Activated CD8-positive, alpha-beta memory T cell treated with anti-CD3 and anti-CD28 coated beads, Interleukin-2, amount 50 U/mL, for 4 hours (primary cell): ENCODE results near the gene FSTL5.

Experiments
- DNase-seq: peaks from one replicate; pipeline ENCODE4 v3.0.0-alpha.2; 2020

FSTL5 gene

GRCh38 chr4:161573836-161574235 lies 590.0 kb downstream of the FSTL5 start:
- no peak for DNase-seq

DNA sequence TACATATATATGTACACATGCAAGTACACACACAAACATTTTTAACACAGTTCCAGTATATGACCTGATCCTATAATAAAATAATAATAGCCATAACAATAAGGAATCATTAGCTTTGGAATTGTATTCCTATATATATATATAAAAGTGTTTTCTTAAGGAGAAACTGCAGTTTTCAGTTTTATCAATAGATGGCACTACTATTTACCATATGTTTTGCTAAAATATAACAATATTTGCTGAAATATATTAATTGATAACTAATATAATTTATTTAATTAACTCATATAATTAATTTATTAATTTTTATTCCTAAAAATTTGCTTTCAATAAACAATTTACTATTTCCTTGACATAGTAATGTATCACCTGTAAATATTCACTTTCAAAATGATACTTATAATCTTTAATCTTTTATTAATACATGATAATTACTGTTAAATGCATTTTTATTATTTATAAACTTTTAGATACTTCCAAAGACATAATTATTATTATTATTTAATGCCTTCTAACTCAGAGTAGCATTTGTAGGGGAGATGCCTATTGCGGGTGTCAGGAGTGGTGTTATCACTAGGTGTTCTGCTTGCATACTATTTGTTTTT lies 599.5 kb downstream of the FSTL5 start:
- DNase-seq: no peak

- DNase-seq: no peak
These were observed 607.8 kb downstream of the FSTL5 start for GRCh38 chr4:161555689-161556660.

- no peak for DNase-seq
These were observed 609.3 kb downstream of the FSTL5 start for GRCh38 chr4:161554372-161554990.

DNA sequence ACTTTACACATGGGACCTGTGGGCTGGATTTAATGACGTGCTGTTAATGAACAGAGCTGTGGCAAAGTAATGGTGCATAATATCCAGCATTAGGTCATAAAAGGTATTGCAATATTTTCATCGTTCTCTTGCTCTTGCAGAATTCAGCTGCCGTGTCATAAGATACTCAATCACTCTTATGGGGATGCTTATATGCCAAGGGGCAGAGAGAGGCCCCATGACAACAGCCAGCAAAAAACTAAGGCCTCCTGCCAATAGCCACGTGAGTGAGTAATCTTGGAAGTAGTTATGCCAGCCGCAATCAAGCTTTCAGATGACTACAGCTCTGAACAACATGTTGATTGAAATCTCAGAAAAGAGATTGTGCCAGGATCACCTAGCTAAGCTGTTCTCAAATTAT lies 616.9 kb downstream of the FSTL5 start:
- DNase-seq: no peak

DNA sequence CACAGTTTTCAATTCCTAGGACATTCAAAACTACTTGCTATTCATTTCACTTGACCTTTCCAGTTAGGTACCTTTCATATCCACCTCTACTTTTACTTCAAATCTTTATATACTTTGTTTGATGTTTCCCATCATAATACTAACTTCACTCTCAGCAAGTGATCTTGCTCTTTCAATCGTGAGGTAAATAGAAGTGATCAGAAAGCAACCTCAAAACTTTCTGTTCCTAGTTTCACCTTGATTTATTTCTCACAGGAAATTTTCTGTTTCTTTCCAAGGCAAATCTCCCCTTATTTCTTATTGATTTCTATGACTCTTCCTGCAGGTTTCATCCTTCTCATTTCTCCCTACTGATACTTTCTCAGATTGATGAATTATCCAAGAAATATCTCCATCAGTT lies 623.5 kb downstream of the FSTL5 start:
- no peak for DNase-seq

DNA sequence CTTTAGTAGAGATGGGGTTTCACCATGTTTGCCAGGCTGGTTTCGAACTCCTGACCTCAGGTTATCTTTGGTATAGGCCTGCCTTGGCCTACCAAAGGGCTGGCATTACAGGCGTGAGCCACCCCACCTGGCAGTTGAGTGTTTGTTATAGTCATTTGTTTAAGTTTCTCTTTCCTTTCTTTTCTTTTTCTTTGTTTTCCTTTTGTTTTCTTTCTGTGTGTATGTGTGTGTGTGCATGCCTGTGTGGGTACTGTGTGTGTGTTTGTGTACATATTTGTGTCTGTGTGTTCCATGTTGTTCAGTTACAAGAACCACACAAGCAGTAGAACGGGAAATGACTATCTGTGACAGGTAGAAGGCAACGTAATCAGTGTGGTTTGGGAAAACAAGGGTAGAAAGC lies 624.9 kb downstream of the FSTL5 start:
- no peak for DNase-seq

- no peak for DNase-seq
These were observed 633.1 kb downstream of the FSTL5 start for GRCh38 chr4:161530710-161531109.

DNA sequence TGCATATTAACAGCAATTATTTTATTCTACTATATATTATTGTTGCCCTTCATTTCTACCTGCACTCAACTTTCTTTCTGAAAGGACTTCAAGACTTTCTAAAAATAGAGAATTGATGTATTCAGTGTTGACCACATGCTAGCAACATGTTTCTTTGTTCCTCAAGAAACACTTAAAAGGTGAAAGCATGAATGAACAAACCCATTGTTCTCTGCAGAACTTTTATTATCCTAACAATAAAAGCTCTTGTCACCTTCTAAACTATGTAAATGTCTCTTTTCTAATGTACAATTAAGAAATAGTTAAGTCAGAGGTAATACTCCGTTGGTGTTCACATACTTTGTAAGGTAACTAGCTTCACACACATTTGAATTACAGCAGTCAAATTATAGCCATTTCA lies 638.7 kb downstream of the FSTL5 start:
- DNase-seq: no peak

DNA sequence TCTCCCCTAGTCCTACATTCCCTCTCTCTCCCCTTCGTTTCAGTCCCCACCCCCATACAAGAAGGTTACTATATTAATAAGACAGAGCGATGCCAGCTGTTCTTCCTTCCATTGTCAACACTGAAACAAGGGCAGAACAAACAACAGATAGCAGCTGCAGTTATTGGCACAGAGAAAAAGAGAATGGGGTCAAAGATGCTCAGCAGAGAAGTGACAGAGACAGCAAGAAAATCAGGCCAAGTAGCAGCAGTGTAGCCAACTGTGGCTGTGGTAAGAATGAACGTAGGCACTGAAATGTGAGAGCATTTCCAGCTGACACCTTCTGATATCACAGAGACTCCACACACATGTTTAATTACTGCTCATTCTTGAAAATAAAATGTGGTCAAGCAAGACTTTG lies 641.8 kb downstream of the FSTL5 start:
- DNase-seq: no peak

- DNase-seq: no peak
These were observed 644.2 kb downstream of the FSTL5 start for GRCh38 chr4:161519611-161520010.

DNA sequence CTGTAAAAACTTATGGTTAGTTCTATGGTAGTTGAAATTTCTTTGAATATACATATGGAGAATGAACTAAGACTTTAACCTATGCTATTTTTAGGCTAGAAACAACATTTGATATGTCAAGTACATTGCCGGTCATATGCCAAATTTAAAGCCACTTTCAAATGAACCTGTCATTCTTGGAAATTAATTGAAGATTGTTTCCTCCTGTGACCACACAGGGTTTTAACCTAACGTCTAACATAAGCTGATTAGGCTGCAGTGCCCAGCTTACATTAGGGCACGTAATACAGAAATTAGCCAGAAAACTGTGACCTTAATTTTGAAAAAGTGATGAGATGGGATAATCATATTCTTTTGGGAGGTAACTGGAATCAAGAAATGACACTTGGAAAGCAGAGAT lies 645.9 kb downstream of the FSTL5 start:
- no peak for DNase-seq

DNA sequence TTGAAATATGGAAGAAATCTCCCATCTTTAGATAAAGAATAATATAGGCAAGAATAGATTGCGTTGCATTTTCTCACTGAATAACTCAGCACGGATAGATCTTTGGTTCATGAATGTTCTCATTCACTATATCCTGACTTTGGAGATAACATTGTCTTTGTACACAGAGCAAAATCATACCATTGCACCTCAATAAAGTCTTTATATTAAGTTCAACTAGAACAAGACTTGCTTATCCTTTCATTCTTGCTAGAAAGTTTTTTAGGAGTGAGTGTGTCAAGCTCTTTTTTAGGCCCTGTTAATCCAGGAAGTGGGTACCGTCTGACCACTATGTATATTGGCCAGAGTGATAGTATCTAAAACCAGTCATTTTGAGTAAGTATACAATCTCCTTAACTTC lies 658.7 kb downstream of the FSTL5 start:
- no peak for DNase-seq

- DNase-seq: no peak
These were observed 665.6 kb downstream of the FSTL5 start for GRCh38 chr4:161498155-161498554.

DNA sequence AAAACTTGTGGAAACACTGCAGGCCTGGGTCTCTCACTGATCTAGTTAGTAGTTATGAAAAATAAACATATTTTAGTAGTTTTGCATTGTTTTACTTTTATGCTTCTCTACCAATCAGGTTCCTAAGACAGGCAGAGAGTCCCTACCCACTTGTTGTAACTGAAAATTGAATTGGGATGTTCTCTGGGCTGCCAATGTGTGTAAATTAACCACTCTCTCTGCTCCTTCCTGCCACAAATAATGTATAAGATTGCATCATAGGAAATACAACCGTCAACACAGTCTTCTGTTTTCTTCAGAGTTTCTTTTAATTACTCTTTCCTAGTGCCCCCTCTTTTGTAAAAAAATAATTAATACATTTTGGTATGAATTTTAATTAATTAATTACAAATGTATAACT lies 677.3 kb downstream of the FSTL5 start:
- DNase-seq: no peak

DNA sequence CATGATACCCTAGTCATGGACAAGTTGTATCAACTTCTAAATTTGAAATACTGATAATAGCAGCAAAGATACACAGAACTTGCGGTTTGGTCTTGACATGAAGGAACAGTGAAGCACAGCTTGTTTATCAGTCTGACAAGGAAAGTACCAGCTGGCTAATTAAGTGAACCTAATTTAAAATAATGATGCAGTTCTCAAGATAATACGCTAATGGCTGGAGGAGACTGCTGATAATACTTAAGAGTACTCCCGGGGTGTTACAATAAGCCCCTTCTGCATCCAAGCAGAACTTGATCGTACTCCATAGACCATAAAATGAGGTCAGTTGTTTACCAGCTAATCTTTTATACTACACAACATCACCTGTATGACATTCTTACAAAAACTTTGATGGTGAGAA lies 697.5 kb downstream of the FSTL5 start:
- DNase-seq: no peak

DNA sequence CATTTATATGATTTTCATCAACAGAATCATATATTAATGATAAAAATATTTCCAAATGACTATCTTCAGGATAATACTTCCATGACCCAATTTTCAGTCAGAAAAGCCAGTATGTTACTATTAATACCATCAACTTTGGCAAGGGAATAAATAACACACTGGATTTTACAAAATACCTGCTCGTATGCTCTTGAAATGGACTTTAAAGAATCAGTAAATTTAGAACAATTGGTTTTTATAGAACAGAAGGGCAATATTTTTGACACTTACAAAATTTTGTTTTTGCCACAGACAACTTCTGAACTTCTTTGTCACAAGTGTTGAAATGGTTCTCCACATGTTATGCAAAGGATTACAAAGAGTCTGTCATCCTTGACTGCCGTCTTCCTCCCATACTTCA lies 700.4 kb downstream of the FSTL5 start:
- DNase-seq: no peak

DNA sequence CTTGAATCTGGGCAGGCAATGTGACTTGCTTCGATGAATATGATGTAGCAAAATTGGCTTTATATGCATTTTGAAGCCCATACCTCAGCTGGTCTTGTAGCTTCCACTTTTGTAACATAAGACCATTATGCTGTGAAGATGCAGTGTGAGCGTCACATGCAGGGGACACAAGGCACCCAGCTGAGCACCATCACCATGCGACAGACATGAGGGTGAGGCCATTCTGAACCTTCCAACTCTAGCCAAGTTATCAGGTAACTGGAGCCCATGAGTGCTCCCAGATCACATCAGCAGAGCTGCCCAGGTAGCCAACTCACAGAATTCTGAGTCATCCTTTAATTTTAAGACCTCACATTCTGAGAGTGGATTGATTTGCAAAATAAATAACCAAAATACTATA lies 705.9 kb downstream of the FSTL5 start:
- no peak for DNase-seq

DNA sequence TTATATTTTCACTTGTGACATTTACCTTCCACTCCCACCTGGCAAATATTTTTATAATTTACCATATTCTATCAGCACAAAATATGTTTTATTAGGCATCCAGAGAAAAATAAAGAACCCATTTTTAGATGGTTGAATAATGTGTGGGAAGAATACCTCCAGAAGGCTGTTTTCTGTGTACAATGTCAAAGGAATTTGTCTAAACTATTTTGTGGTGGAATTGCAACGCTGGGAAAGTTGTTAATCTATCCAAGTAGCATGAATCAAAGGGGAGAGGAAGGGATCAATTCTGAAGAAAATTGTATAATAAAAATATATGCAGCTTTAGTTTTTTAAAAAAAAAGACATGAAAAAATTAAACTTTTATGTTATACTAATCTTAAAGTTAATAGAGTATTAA lies 706.5 kb downstream of the FSTL5 start:
- no peak for DNase-seq

GRCh38 chr4:161454860-161455259 lies 708.9 kb downstream of the FSTL5 start:
- no peak for DNase-seq

GRCh38 chr4:161448550-161449180 lies 715.1 kb downstream of the FSTL5 start:
- DNase-seq: no peak

- no peak for DNase-seq
These were observed 719.2 kb downstream of the FSTL5 start for GRCh38 chr4:161444626-161445025.

- no peak for DNase-seq
These were observed 720.9 kb downstream of the FSTL5 start for GRCh38 chr4:161442921-161443320.

- DNase-seq: no peak
These were observed 725.7 kb downstream of the FSTL5 start for GRCh38 chr4:161438096-161438495.
